GM18526 (cell line): ENCODE measurements around the gene FAM210B.

Experiments used
- POLR2A ChIP-seq: IDR thresholded peaks from 3 replicates; pipeline ENCODE4 v1.6.1; 2011; ENCODE audit not compliant: insufficient read length; ENCODE audit errors: extremely low read depth

Gene FAM210B

DNA sequence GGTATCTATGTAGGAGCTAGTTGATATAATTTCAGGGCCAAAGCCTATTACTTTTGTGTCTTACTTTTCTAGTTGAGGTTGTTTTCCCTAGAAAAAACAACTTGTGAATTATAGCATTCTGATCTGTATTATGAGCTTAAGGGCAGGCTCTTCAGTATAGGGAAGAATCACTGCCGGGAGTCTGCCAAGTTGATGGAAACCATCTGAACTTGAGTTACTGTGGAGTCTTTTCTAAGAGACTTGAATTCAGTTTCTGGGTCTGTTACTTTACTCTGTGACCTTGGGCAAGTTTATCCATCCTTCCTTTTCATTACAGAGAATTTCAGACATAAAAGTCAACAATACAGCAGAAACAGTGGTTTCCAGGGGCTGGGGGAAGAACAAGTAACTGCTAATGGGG, 51.2 kb downstream of the FAM210B start:
- no peak for TF ChIP-seq POLR2A

- TF ChIP-seq POLR2A = no peak
Observed at GRCh38 chr20:56411759-56412472, 53.1 kb downstream of the FAM210B start, which contains the start of gene CASS4. CASS4 (plus strand) TSS chr20:56412260; CDS start chr20:56412459, 199 bp downstream.

- TF ChIP-seq POLR2A = no peak
Observed at GRCh38 chr20:56412473-56412790, 53.7 kb downstream of the FAM210B start.

GRCh38 chr20:56412949-56413348, 54.2 kb downstream of the FAM210B start:
- TF ChIP-seq POLR2A = no peak

- no peak for TF ChIP-seq POLR2A
Observed at GRCh38 chr20:56414842-56415765, 56.3 kb downstream of the FAM210B start.

GRCh38 chr20:56417402-56417801, 58.6 kb downstream of the FAM210B start:
- no peak for TF ChIP-seq POLR2A

- no peak for TF ChIP-seq POLR2A
Observed at GRCh38 chr20:56417911-56418310, 59.1 kb downstream of the FAM210B start.
